PC-9 (cell line): ENCODE results near the gene MPPE1. TPM values are rescaled to one million over a fixed set of nuclear protein-coding genes. Genes with fewer than 3 reads are reported as not detected.

Experiments used
- BruUV-seq: library from RNA; stranded (reverse); fragments of 400-500 nt; replicated peaks from 2 replicates; lab custom pipeline; 2021; lab: Mats Ljungman, UMichigan
- CTCF ChIA-PET: fragments of 300-600 bp; sonication (Branson Sonifier 250); formaldehyde crosslinking; loops from one replicate; lab custom pipeline; 2022; ENCODE audit warnings: antibody characterized with exemption; lab: Charles Lee
- POLR2A ChIA-PET: fragments of 300-600 bp; sonication (Branson Sonifier 250); formaldehyde crosslinking; loops from one replicate; lab custom pipeline; 2022; ENCODE audit warnings: antibody characterized with exemption; ENCODE audit not compliant: unreplicated experiment; lab: Charles Lee
- DNase-seq, 2 experiments: peaks; one replicate each; pipeline versions ENCODE4 v3.0.0 to v3.0.0-alpha.2; 2015 to 2022; ENCODE audit warnings: mixed read lengths in 1 of 2
- H2AFZ ChIP-seq: fragments of 200-600 bp; sonication (generic); 2 replicates; pipeline ENCODE4 v1.8.1; 2017; ENCODE audit warnings: antibody characterized with exemption
- H3F3A ChIP-seq: fragments of 200-600 bp; sonication (generic); 2 replicates; pipeline ENCODE4 v1.8.1; 2017; ENCODE audit warnings: antibody characterized with exemption, mild to moderate bottlenecking, low read depth; ENCODE audit not compliant: insufficient read depth
- H3K27ac ChIP-seq: fragments of 200-600 bp; sonication (generic); 2 replicates; pipeline ENCODE4 v1.6.1; 2016; ENCODE audit warnings: mixed run types
- H3K27me3 ChIP-seq: fragments of 200-600 bp; sonication (generic); 2 replicates; pipeline ENCODE4 v1.6.1; 2016; ENCODE audit warnings: low read depth, mixed run types; ENCODE audit not compliant: insufficient read depth
- H3K36me3 ChIP-seq: fragments of 200-600 bp; sonication (generic); 2 replicates; pipeline ENCODE4 v1.6.1; 2016; ENCODE audit warnings: low read depth, mixed run types
- H3K4me1 ChIP-seq: fragments of 200-600 bp; sonication (generic); replicated peaks from 2 replicates; pipeline ENCODE4 v1.6.1; 2016; ENCODE audit warnings: mixed run types; ENCODE audit not compliant: insufficient read depth
- H3K4me2 ChIP-seq: fragments of 200-600 bp; sonication (generic); 2 replicates; pipeline ENCODE4 v1.6.1; 2017; ENCODE audit warnings: mixed run types
- H3K4me3 ChIP-seq: fragments of 200-600 bp; sonication (generic); 2 replicates; pipeline ENCODE4 v1.6.1; 2016; ENCODE audit warnings: mixed run types
- H3K79me2 ChIP-seq: fragments of 200-600 bp; sonication (generic); 2 replicates; pipeline ENCODE4 v1.6.1; 2017; ENCODE audit warnings: low read depth, mixed run types
- H3K9me2 ChIP-seq: fragments of 200-600 bp; sonication (generic); 2 replicates; pipeline ENCODE4 v1.8.1; 2017; ENCODE audit warnings: mild to moderate bottlenecking; ENCODE audit not compliant: insufficient read depth
- H3K9me3 ChIP-seq: fragments of 200-600 bp; sonication (generic); 2 replicates; pipeline ENCODE4 v1.8.1; 2016; ENCODE audit warnings: low read depth; ENCODE audit not compliant: insufficient read depth
- H4K20me1 ChIP-seq: fragments of 200-600 bp; sonication (generic); 2 replicates; pipeline ENCODE4 v1.8.1; 2017; ENCODE audit not compliant: insufficient read depth
- EZH2 ChIP-seq: fragments of 200-600 bp; sonication (generic); IDR thresholded peaks from 2 replicates; pipeline ENCODE4 v1.8.0; 2017; ENCODE audit warnings: antibody characterized with exemption, low read depth
- intact Hi-C: fragments of 100-400 bp; cut with micrococcal nuclease; formaldehyde crosslinking; loops from one replicate; pipeline ENCODE4 v1.10.0; 2022; ENCODE audit not compliant: unreplicated experiment
- total RNA-seq: library from RNA; stranded (reverse); gene quantifications from 2 replicates; pipeline ENCODE4 v1.2.3, GENCODE V29; 2021
- TF ChIP-seq, protein P1 (sequence below): fragments of 200-600 bp; sonication (generic); conservative IDR thresholded peaks from 2 replicates; pipeline ENCODE4 v1.6.1; 2017; ENCODE audit warnings: mixed run types, antibody characterized with exemption, mild to moderate bottlenecking, moderate library complexity

Gene MPPE1
- total RNA-seq, 1 experiment from 2014 or later = 40.7 TPM

DNA sequence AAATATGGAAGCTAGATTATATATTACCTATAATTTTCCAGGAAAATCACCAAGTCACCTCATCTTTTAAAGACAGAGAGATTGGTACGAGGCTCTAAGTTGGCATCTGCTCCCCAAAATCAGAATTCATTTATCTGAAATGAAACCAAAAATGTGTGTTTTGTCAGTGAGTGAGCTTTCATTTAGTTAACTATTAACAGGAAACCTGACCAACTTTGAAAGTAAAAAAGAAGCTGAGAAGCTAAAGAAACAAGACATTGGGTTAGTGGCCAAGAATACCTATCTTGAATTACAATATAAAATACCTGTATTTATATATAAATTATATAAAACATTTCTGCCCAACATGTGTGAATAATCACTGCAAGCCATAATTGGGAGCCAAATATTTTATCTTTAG, 1.9 kb downstream of the MPPE1 start:
- Histone ChIP-seq H3K4me2 (no peak overlapping the region), H3K79me2 (0 out of 2 replicates have a peak, but pooled peaks cover 9% of the 10 kb centered on the region), H3K4me3 (no peak overlapping the region), H4K20me1 (no peaks in the 10 kb centered on the region), H3K9me2 (no peaks in the 10 kb centered on the region), H3F3A (peaks cover 17% of the 10 kb centered on the region; the same call in 1 of the 2 replicates), H3K27ac (no peak overlapping the region), H3K27me3 (no peaks in the 10 kb centered on the region), H3K9me3 (no peaks in the 10 kb centered on the region), H3K4me1 (peaks cover 20% of the 10 kb centered on the region), H2AFZ (no peak overlapping the region), H3K36me3 (peaks cover 7% of the 10 kb centered on the region; the same call in 1 of the 2 replicates)
- intact Hi-C loops = loop anchor here (10.0 kb wide), 1 partner anchor 101 kb away; no protein-coding TSS in a partner anchor
- no TSS peak for BruUV-seq
- TF ChIP-seq, protein P1, sequence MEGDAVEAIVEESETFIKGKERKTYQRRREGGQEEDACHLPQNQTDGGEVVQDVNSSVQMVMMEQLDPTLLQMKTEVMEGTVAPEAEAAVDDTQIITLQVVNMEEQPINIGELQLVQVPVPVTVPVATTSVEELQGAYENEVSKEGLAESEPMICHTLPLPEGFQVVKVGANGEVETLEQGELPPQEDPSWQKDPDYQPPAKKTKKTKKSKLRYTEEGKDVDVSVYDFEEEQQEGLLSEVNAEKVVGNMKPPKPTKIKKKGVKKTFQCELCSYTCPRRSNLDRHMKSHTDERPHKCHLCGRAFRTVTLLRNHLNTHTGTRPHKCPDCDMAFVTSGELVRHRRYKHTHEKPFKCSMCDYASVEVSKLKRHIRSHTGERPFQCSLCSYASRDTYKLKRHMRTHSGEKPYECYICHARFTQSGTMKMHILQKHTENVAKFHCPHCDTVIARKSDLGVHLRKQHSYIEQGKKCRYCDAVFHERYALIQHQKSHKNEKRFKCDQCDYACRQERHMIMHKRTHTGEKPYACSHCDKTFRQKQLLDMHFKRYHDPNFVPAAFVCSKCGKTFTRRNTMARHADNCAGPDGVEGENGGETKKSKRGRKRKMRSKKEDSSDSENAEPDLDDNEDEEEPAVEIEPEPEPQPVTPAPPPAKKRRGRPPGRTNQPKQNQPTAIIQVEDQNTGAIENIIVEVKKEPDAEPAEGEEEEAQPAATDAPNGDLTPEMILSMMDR = no peak
- CTCF ChIA-PET = no interaction called here
- DNase-seq = no peak
- POLR2A ChIA-PET = interaction anchor here (0.6 to 0.7 kb wide), 2 partner anchors 75 to 348 kb away, joined by 3 to 7 read pairs; partner anchors contain the start of gene IMPA2

DNA sequence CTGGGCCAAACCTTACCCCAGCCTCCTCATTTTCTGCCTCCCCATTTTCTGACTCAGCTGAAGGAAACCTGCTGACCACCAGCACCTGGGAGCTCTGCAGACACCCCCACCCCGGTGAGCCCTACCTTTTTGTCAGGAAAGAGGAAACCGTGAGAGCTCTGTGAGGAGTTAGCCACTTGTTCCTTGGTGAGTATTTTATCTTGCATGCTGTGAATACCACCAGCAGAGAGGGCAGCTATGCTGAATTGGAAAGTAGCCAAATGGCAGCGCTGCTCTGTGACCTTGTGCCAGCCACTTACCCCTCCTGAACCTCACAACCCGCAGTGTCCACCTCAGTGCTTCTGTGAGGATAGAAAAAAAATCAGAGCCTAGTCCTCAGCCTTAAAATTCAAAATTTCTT, 2.5 kb downstream of the MPPE1 start:
- no peak for TF ChIP-seq EZH2
- TF ChIP-seq, protein P1 = no peak
- Histone ChIP-seq H3K27me3 (no peaks in the 10 kb centered on the region), H3K27ac (no peak overlapping the region), H3K4me1 (peaks cover 20% of the 10 kb centered on the region), H3K4me3 (no peak overlapping the region), H4K20me1 (no peaks in the 10 kb centered on the region), H3K36me3 (peaks cover 7% of the 10 kb centered on the region; the same call in 1 of the 2 replicates), H3K4me2 (no peak overlapping the region), H3K79me2 (0 out of 2 replicates have a peak, but pooled peaks cover 9% of the 10 kb centered on the region), H3F3A (peaks cover 17% of the 10 kb centered on the region; the same call in 1 of the 2 replicates), H3K9me2 (no peaks in the 10 kb centered on the region), H3K9me3 (no peaks in the 10 kb centered on the region), H2AFZ (no peak overlapping the region)
- BruUV-seq = no TSS peak
- no peak for DNase-seq
- ChIA-PET CTCF (interaction anchor here (0.6 kb wide), 1 partner anchor 11 kb away, joined by 3 read pairs; no protein-coding TSS in a partner anchor), POLR2A (interaction anchor here (0.6 to 0.7 kb wide), 2 partner anchors 76 to 349 kb away, joined by 3 to 7 read pairs; partner anchors contain the start of gene IMPA2)
- intact Hi-C loops = loop anchor here (10.0 kb wide), 1 partner anchor 101 kb away; no protein-coding TSS in a partner anchor

DNA sequence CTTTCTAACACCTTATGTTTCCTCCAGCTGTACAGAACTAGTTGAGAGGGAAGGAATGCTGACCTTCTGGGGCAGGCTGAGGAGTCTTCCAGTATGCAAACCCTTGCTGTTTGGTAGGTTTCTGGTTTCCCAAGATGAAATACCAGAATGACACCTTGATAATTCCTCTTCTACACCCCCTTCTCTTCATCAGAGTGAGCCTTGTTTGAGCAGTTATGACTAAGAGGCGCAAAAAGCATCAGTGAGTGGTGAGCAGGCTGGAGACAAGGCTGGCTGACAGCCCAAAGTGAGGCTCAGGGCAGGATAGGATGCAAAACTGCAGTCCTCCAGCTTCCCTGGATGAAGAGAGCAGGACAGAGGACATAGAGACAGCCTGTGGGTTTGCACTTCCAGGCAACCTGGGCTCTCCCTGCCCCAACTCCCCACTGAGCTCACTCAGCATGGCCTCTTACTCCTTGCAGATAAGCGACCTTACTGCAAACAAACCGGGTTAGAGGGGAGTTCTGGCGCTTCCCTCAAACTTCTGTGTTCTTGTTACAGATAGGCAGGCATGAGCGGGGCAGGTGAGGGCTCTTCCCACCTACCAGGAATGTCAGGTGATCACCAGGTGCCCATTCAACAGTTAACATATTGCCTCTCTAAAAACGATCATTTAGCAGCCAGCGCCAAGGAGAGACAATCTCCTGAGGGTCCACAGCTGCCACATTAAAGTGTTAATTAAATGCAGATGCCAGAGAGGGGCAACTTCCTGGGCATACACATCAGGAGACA, 5.4 kb downstream of the MPPE1 start:
- Histone ChIP-seq H3K36me3 (peaks cover 7% of the 10 kb centered on the region; the same call in 1 of the 2 replicates), H3K9me3 (no peaks in the 10 kb centered on the region), H3K79me2 (0 out of 2 replicates have a peak, but pooled peaks cover 6% of the 10 kb centered on the region), H3K4me3 (no peak overlapping the region), H4K20me1 (no peaks in the 10 kb centered on the region), H3K4me1 (peaks cover 11% of the 10 kb centered on the region), H3F3A (peaks cover 6% of the 10 kb centered on the region; the same call in 1 of the 2 replicates), H2AFZ (no peak overlapping the region), H3K27me3 (no peaks in the 10 kb centered on the region), H3K9me2 (no peaks in the 10 kb centered on the region), H3K27ac (no peak overlapping the region), H3K4me2 (no peak overlapping the region)
- intact Hi-C loops = loop anchor here (10.0 kb wide), 1 partner anchor 98 kb away; no protein-coding TSS in a partner anchor
- no TSS peak for BruUV-seq
- ChIA-PET CTCF (no interaction called here), POLR2A (interaction anchor here (0.7 kb wide), 1 partner anchor 158 kb away, joined by 3 read pairs; no protein-coding TSS in a partner anchor)
- TF ChIP-seq EZH2 = no peak
- TF ChIP-seq, protein P1 = no peak
- peak in 1 of 2 experiments; percentile 80 for DNase-seq
